GM12878 (cell line): Measurements from ENCODE around the gene GCFC2. TPM values are rescaled to one million over a fixed set of nuclear protein-coding genes. Genes with fewer than 3 reads are reported as not detected.

Experiments used
- ATF2 ChIP-seq: IDR thresholded peaks from 2 replicates; pipeline ENCODE4 v1.6.1; 2012; ENCODE audit warnings: low read length, inconsistent platforms
- ATF3 ChIP-seq: IDR thresholded peaks from 2 replicates; pipeline ENCODE4 v1.6.1; 2011; ENCODE audit warnings: low read depth, mild to moderate bottlenecking, low read length, moderate library complexity, borderline replicate concordance; ENCODE audit errors: extremely low read depth
- BMI1 ChIP-seq: fragments of 450-650 bp; IDR thresholded peaks from 2 replicates; pipeline ENCODE4 v1.6.1; 2016; ENCODE audit warnings: mild to moderate bottlenecking, moderate library complexity, borderline replicate concordance
- CHD2 ChIP-seq: IDR thresholded peaks from 2 replicates; pipeline ENCODE4 v1.6.1; 2011; ENCODE audit warnings: low read depth, low read length, improper control_type of control experiment, borderline replicate concordance
- CREB1 ChIP-seq: IDR thresholded peaks from 2 replicates; pipeline ENCODE4 v1.6.1; 2012; ENCODE audit warnings: low read depth, mild to moderate bottlenecking, inconsistent platforms
- IKZF1 ChIP-seq: fragments of 450-650 bp; conservative IDR thresholded peaks from 2 replicates; pipeline ENCODE4 v1.6.1; 2017; ENCODE audit warnings: antibody characterized with exemption, mild to moderate bottlenecking
- IKZF2 ChIP-seq, 2 experiments: fragments of 450-650 bp; IDR thresholded peaks; 2 replicates each; pipeline ENCODE4 v1.6.1; 2017; ENCODE audit warnings: mild to moderate bottlenecking in 2 of 2, moderate library complexity in 2 of 2
- JUND ChIP-seq: IDR thresholded peaks from 2 replicates; pipeline ENCODE4 v1.6.1; 2012; ENCODE audit warnings: low read depth, mild to moderate bottlenecking, low read length, improper control_type of control experiment, moderate library complexity
- TARDBP ChIP-seq: IDR thresholded peaks from 2 replicates; pipeline ENCODE4 v1.6.1; 2016; ENCODE audit warnings: borderline replicate concordance
- ZBED1 ChIP-seq: IDR thresholded peaks from 2 replicates; pipeline ENCODE4 v1.6.1; 2016; ENCODE audit warnings: borderline replicate concordance
- ZNF207 ChIP-seq: fragments of 450-650 bp; IDR thresholded peaks from 2 replicates; pipeline ENCODE4 v1.6.1; 2014; ENCODE audit warnings: antibody characterized with exemption, mild to moderate bottlenecking, borderline replicate concordance
- polyA plus RNA-seq, 11 experiments: library from polyadenylated mRNA; depleted of rRNA in 4 of 11; unstranded in 6 of 11; stranded (reverse) in 5 of 11; fragments of >200 nt; fragmentation: Nextera tagmentation in 4 of 11; fragmentation: Illumina TruSeq in 1 of 11; extraction: Ambion mirVana in 4 of 11; extraction: Trizol in 1 of 11; gene quantifications; 1 replicate in 1 of 11; 2 replicates in 10 of 11; pipeline versions ENCODE4 v1.2.1 to v1.2.3, GENCODE V29; 2011 to 2016; ENCODE audit warnings: inconsistent platforms in 2 of 11, missing spikeins in 2 of 11, low read depth in 1 of 11
- total RNA-seq, 4 experiments: library from RNA; depleted of rRNA in 3 of 4; stranded (reverse); fragments of >200 nt in 3 of 4; fragmentation: Illumina TruSeq in 1 of 4; extraction: Trizol in 1 of 4; gene quantifications; 2 replicates each; pipeline versions ENCODE4 v1.2.1 to v1.2.3, GENCODE V29; 2013 to 2021
- TF ChIP-seq, protein P1 (sequence below): fragments of 450-650 bp; formaldehyde crosslinking; IDR thresholded peaks from 2 replicates; pipeline ENCODE4 v1.4.0; 2022; ENCODE audit warnings: mild to moderate bottlenecking, moderate library complexity

The GCFC2 gene
- total and polyA plus RNA-seq, 10 of the 15 experiments (the other 5 are each of a cell fraction or from before 2014, with no cell fraction given), result 15.5 to 36.5 (median 27.4) TPM

DNA sequence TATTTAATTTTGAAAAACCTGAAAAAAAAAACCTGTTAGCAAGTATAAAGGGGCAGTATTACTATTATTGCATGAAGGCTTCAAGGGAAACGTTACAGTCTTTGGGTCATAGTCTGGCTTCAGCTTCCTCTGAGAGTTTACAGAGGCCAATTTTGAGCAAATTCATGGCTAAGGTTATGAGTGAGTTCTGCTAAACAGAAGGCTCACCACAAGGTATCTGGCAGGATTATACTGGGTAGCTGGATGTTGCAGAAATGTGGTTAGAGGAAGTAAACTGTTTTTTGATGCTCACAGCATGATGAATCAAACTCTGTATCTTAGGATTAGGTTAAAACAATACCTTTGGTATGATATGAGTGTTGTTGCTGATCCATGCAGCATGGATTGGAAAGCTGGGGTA is 54.9 kb downstream of the GCFC2 start (continued):
- TF ChIP-seq JUND (no peak), IKZF2 (IDR thresholded peaks at IDR 0.05) (no peak), BMI1 (no peak), ZBED1 (no peak), CHD2 (no peak), IKZF1 (no peak), TARDBP (no peak), ZNF207 (no peak), CREB1 (no peak), ATF2 (no peak), ATF3 (no peak)
- TF ChIP-seq, protein P1, sequence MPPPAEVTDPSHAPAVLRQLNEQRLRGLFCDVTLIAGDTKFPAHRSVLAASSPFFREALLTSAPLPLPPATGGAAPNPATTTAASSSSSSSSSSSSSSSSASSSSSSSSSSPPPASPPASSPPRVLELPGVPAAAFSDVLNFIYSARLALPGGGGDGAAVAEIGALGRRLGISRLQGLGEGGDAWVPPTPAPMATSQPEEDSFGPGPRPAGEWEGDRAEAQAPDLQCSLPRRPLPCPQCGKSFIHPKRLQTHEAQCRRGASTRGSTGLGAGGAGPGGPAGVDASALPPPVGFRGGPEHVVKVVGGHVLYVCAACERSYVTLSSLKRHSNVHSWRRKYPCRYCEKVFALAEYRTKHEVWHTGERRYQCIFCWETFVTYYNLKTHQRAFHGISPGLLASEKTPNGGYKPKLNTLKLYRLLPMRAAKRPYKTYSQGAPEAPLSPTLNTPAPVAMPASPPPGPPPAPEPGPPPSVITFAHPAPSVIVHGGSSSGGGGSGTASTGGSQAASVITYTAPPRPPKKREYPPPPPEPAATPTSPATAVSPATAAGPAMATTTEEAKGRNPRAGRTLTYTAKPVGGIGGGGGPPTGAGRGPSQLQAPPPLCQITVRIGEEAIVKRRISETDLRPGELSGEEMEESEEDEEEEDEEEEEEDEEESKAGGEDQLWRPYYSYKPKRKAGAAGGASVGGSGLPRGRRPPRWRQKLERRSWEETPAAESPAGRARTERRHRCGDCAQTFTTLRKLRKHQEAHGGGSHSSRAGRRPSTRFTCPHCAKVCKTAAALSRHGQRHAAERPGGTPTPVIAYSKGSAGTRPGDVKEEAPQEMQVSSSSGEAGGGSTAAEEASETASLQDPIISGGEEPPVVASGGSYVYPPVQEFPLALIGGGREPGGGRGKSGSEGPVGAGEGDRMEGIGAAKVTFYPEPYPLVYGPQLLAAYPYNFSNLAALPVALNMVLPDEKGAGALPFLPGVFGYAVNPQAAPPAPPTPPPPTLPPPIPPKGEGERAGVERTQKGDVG (CRISPR knock-in tag), result no peak
